HEK293 (cell line): ENCODE data around the gene RASL10B.

Experiments used
- CTCF ChIA-PET: fragments of 350-600 bp; formaldehyde crosslinking; extraction: SDS; loops from one replicate; lab custom pipeline; 2021; ENCODE audit warnings: antibody characterized with exemption; lab: Yijun Ruan, JAX
- POLR2A ChIA-PET: fragments of 300-600 bp; formaldehyde crosslinking; extraction: SDS; loops from one replicate; lab custom pipeline; 2020; ENCODE audit warnings: antibody characterized with exemption, inconsistent platforms; lab: Yijun Ruan, JAX
- H3K27ac ChIP-seq: fragments of 200-500 bp; sonication (Bioruptor generic); 2 replicates; pipeline ENCODE4 v1.5.1; 2014; ENCODE audit warnings: low read depth, low read length, control low read depth, inconsistent platforms; ENCODE audit errors: extremely low read depth
- H3K36me3 ChIP-seq, 2 experiments: fragments of 200-500 bp in 1 of 2; sonication (Bioruptor generic) in 1 of 2; 1 replicate in 1 of 2; 2 replicates in 1 of 2; pipeline ENCODE4 v1.5.1; 2014 to 2017; ENCODE audit warnings: inconsistent platforms in 2 of 2, low read length in 2 of 2; ENCODE audit not compliant: control insufficient read depth in 2 of 2, insufficient read depth in 1 of 2
- H3K4me1 ChIP-seq: fragments of 200-500 bp; sonication (Bioruptor generic); 2 replicates; pipeline ENCODE4 v1.5.1; 2014; ENCODE audit warnings: mild to moderate bottlenecking, low read length, inconsistent platforms; ENCODE audit not compliant: control insufficient read depth, insufficient read depth
- H3K4me3 ChIP-seq: 2 replicates; pipeline ENCODE4 v1.5.1; 2011; ENCODE audit warnings: low read depth, mild to moderate bottlenecking, control low read depth, low read length, moderate library complexity
- H3K9me3 ChIP-seq: fragments of 200-500 bp; sonication (Bioruptor generic); 2 replicates; pipeline ENCODE4 v1.5.1; 2014; ENCODE audit warnings: low read depth, low read length, inconsistent platforms; ENCODE audit not compliant: control insufficient read depth, insufficient read depth
- BCL11B ChIP-seq: fragments of 450-650 bp; formaldehyde crosslinking; IDR thresholded peaks from 2 replicates; pipeline ENCODE4 v1.5.1; 2016; ENCODE audit warnings: low read depth, missing biosample characterization, missing genetic modification characterization
- EGR2 ChIP-seq: fragments of 450-650 bp; formaldehyde crosslinking; IDR thresholded peaks from 2 replicates; pipeline ENCODE4 v1.5.1; 2016; ENCODE audit warnings: low read depth, missing biosample characterization, missing genetic modification characterization
- GFI1B ChIP-seq: fragments of 450-650 bp; formaldehyde crosslinking; IDR thresholded peaks from 2 replicates; pipeline ENCODE4 v1.5.1; 2016; ENCODE audit warnings: missing biosample characterization, missing genetic modification characterization
- PRDM1 ChIP-seq: fragments of 450-650 bp; formaldehyde crosslinking; IDR thresholded peaks from 2 replicates; pipeline ENCODE4; 2016; ENCODE audit warnings: missing biosample characterization, missing genetic modification characterization
- PRDM10 ChIP-seq: fragments of 450-650 bp; formaldehyde crosslinking; IDR thresholded peaks from 2 replicates; pipeline ENCODE4 v1.5.1; 2016; ENCODE audit warnings: missing biosample characterization, missing genetic modification characterization
- ZBTB20 ChIP-seq: fragments of 450-650 bp; formaldehyde crosslinking; IDR thresholded peaks from 2 replicates; pipeline ENCODE4 v1.5.1; 2016; ENCODE audit warnings: missing biosample characterization, missing genetic modification characterization
- ZBTB26 ChIP-seq: fragments of 450-650 bp; formaldehyde crosslinking; optimal IDR thresholded peaks from 2 replicates; pipeline ENCODE3; 2016; ENCODE audit warnings: missing biosample characterization, mild to moderate bottlenecking, missing genetic modification characterization
- ZNF157 ChIP-seq: fragments of 450-650 bp; formaldehyde crosslinking; IDR thresholded peaks from 2 replicates; pipeline ENCODE4 v1.5.1; 2016; ENCODE audit warnings: missing biosample characterization, missing genetic modification characterization
- ZNF26 ChIP-seq: fragments of 450-650 bp; formaldehyde crosslinking; IDR thresholded peaks from 2 replicates; pipeline ENCODE4 v1.5.1; 2016; ENCODE audit warnings: missing biosample characterization, missing genetic modification characterization
- ZNF354C ChIP-seq: fragments of 450-650 bp; formaldehyde crosslinking; IDR thresholded peaks from 2 replicates; pipeline ENCODE4 v1.5.1; 2016; ENCODE audit warnings: missing biosample characterization, missing genetic modification characterization, low read depth, borderline replicate concordance
- ZNF37A ChIP-seq: fragments of 450-650 bp; IDR thresholded peaks from 2 replicates; pipeline ENCODE4 v1.5.1; 2018; ENCODE audit warnings: missing biosample characterization, missing genetic modification characterization
- ZNF398 ChIP-seq: fragments of 450-650 bp; formaldehyde crosslinking; IDR thresholded peaks from 2 replicates; pipeline ENCODE4 v1.5.1; 2017; ENCODE audit warnings: missing biosample characterization, missing genetic modification characterization
- ZNF423 ChIP-seq: fragments of 450-650 bp; formaldehyde crosslinking; IDR thresholded peaks from 2 replicates; pipeline ENCODE4 v1.5.1; 2016; ENCODE audit warnings: missing biosample characterization, missing genetic modification characterization
- ZNF510 ChIP-seq: fragments of 450-650 bp; formaldehyde crosslinking; IDR thresholded peaks from 2 replicates; pipeline ENCODE4 v1.5.1; 2018; ENCODE audit warnings: mild to moderate bottlenecking, missing genetic modification characterization, missing biosample characterization; ENCODE audit not compliant: insufficient replicate concordance
- ZNF513 ChIP-seq: fragments of 450-650 bp; IDR thresholded peaks from 2 replicates; pipeline ENCODE4 v1.5.1; 2018; ENCODE audit warnings: missing biosample characterization, missing genetic modification characterization
- ZNF529 ChIP-seq: fragments of 450-650 bp; formaldehyde crosslinking; IDR thresholded peaks from 2 replicates; pipeline ENCODE4 v1.5.1; 2017; ENCODE audit warnings: missing genetic modification characterization, missing biosample characterization; ENCODE audit not compliant: insufficient replicate concordance
- ZNF560 ChIP-seq: fragments of 450-650 bp; formaldehyde crosslinking; IDR thresholded peaks from 2 replicates; pipeline ENCODE4 v1.5.1; 2017; ENCODE audit warnings: missing biosample characterization, missing genetic modification characterization, borderline replicate concordance
- ZNF561 ChIP-seq: fragments of 450-650 bp; IDR thresholded peaks from 2 replicates; pipeline ENCODE4 v1.5.1; 2018; ENCODE audit warnings: missing biosample characterization, missing genetic modification characterization, borderline replicate concordance
- ZNF571 ChIP-seq: fragments of 450-650 bp; formaldehyde crosslinking; IDR thresholded peaks from 2 replicates; pipeline ENCODE4 v1.5.0; 2017; ENCODE audit warnings: missing biosample characterization, missing genetic modification characterization
- ZNF585B ChIP-seq: fragments of 450-650 bp; formaldehyde crosslinking; IDR thresholded peaks from 2 replicates; pipeline ENCODE4 v1.5.1; 2016; ENCODE audit warnings: missing biosample characterization, missing genetic modification characterization
- ZNF692 ChIP-seq: fragments of 450-650 bp; formaldehyde crosslinking; IDR thresholded peaks from 2 replicates; pipeline ENCODE4 v1.5.1; 2016; ENCODE audit warnings: missing biosample characterization, missing genetic modification characterization
- ZNF701 ChIP-seq: fragments of 450-650 bp; formaldehyde crosslinking; IDR thresholded peaks from 2 replicates; pipeline ENCODE4 v1.5.1; 2016; ENCODE audit warnings: missing biosample characterization, missing genetic modification characterization
- ZNF76 ChIP-seq: fragments of 450-650 bp; formaldehyde crosslinking; IDR thresholded peaks from 2 replicates; pipeline ENCODE4; 2016; ENCODE audit warnings: low read depth, missing biosample characterization, missing genetic modification characterization, borderline replicate concordance
- ZSCAN16 ChIP-seq: fragments of 450-650 bp; formaldehyde crosslinking; IDR thresholded peaks from 2 replicates; pipeline ENCODE4 v1.5.1; 2016; ENCODE audit warnings: missing biosample characterization, missing genetic modification characterization
- ZSCAN30 ChIP-seq: fragments of 450-650 bp; IDR thresholded peaks from 2 replicates; pipeline ENCODE4 v1.5.1; 2018; ENCODE audit warnings: missing biosample characterization, mild to moderate bottlenecking, missing genetic modification characterization, moderate library complexity
- ZXDB ChIP-seq: fragments of 450-650 bp; formaldehyde crosslinking; IDR thresholded peaks from 2 replicates; pipeline ENCODE4 v1.5.1; 2016; ENCODE audit warnings: missing biosample characterization, missing genetic modification characterization

RASL10B gene

GRCh38 chr17:35731239-35731916 lies at the start of gene RASL10B:
TSS of gene RASL10B (plus strand) at chr17:35731639. CDS start at chr17:35735185, 3,546 bp downstream.
- peak within 1 kb of the TSS; percentile 38 for H3K4me3 ChIP-seq
- H3K36me3 ChIP-seq, result peaks cover 0 to 8% of the 10 kb centered on the region in 2 experiments; a peak in 2 of 3 replicates
- H3K9me3 ChIP-seq, result no peaks in the 10 kb centered on the region
- peaks cover 28% of the 10 kb centered on the region for H3K4me1 ChIP-seq
- H3K27ac ChIP-seq, result peak within 1 kb of the TSS; percentile 63; the same call in 1 of the 2 replicates
- ChIA-PET POLR2A (interaction anchor here (1.2 to 4.1 kb wide), 8 partner anchors 9 to 153 kb away, joined by 3 to 19 read pairs (median 5); partner anchors contain the start of genes PEX12 and TAF15), CTCF (interaction anchor here (0.5 to 5.3 kb wide), 8 partner anchors 12 to 416 kb away, joined by 3 to 44 read pairs (median 4); no protein-coding TSS in a partner anchor)
- no peak for TF ChIP-seq ZNF423 (tag by site-specific recombination)
- TF ChIP-seq ZXDB, result no peak
- TF ChIP-seq ZNF585B (tag by site-specific recombination), result no peak
- TF ChIP-seq PRDM10 (tag by site-specific recombination), result peak; percentile 76
- peak; percentile 89 for TF ChIP-seq BCL11B (tag by site-specific recombination)
- no peak for TF ChIP-seq ZSCAN16
- TF ChIP-seq ZNF398 (tag by site-specific recombination), result peak; percentile 96
- TF ChIP-seq ZNF560 (tag by site-specific recombination), result no peak
- no peak for TF ChIP-seq GFI1B
- peak; percentile 66 for TF ChIP-seq EGR2 (tag by site-specific recombination)
- TF ChIP-seq ZNF692 (tag by site-specific recombination), result no peak
- TF ChIP-seq ZNF701 (tag by site-specific recombination), result no peak
- no peak for TF ChIP-seq ZNF157 (tag by site-specific recombination)
- TF ChIP-seq ZBTB26 (tag by site-specific recombination), result peak; percentile 86
- TF ChIP-seq ZNF26 (tag by site-specific recombination), result no peak
- peak; percentile 83 for TF ChIP-seq PRDM1
- TF ChIP-seq ZNF37A (tag by site-specific recombination), result no peak
- peak; percentile 60; the same call in 1 of the 2 replicates for TF ChIP-seq ZNF561 (tag by site-specific recombination)
- TF ChIP-seq ZNF510 (tag by site-specific recombination), result no peak
- no peak for TF ChIP-seq ZNF76 (tag by site-specific recombination)
- peak; percentile 46; the same call in 1 of the 2 replicates for TF ChIP-seq ZSCAN30 (tag by site-specific recombination)
- TF ChIP-seq ZNF354C, result no peak
- TF ChIP-seq ZNF571 (tag by site-specific recombination), result no peak
- TF ChIP-seq ZBTB20 (tag by site-specific recombination), result peak; percentile 65; the same call in 1 of the 2 replicates
- TF ChIP-seq ZNF529 (tag by site-specific recombination), result no peak
- TF ChIP-seq ZNF513, result no peak
